HPDE6-E6E7 (cell line): ENCODE data around the gene PIGN.

Source experiments
- DNase-seq: peaks from one replicate; pipeline ENCODE4 v3.0.0; 2011; ENCODE audit warnings: missing footprints; ENCODE audit errors: extremely low spot score

The PIGN gene

GRCh38 chr18:62106271-62106670 lies 80.6 kb downstream of the PIGN start:
- no peak for DNase-seq

GRCh38 chr18:62105376-62105775 lies 81.5 kb downstream of the PIGN start:
- DNase-seq = no peak

- no peak for DNase-seq
These were observed 84.6 kb downstream of the PIGN start for GRCh38 chr18:62102221-62102620.

- DNase-seq = no peak
These were observed 85.5 kb downstream of the PIGN start for GRCh38 chr18:62101321-62101721.

GRCh38 chr18:62098960-62099359 lies 87.9 kb downstream of the PIGN start:
- no peak for DNase-seq

GRCh38 chr18:62097698-62098097 lies 89.2 kb downstream of the PIGN start:
- DNase-seq = no peak

GRCh38 chr18:62091487-62092120 lies 95.3 kb downstream of the PIGN start:
- DNase-seq = no peak

- no peak for DNase-seq
These were observed 97.7 kb downstream of the PIGN start for GRCh38 chr18:62089174-62089573.

- DNase-seq = no peak
These were observed 98.7 kb downstream of the PIGN start for GRCh38 chr18:62088156-62088555.

- no peak for DNase-seq
These were observed 101.1 kb downstream of the PIGN start for GRCh38 chr18:62085756-62086155.

GRCh38 chr18:62081761-62082294 lies 105.0 kb downstream of the PIGN start:
- DNase-seq = no peak

GRCh38 chr18:62081248-62081647 lies 105.6 kb downstream of the PIGN start:
- no peak for DNase-seq

GRCh38 chr18:62080172-62080900 lies 106.5 kb downstream of the PIGN start:
- no peak for DNase-seq

- no peak for DNase-seq
These were observed 113.2 kb downstream of the PIGN start for GRCh38 chr18:62073461-62074281.

- DNase-seq = no peak
These were observed 114.5 kb downstream of the PIGN start for GRCh38 chr18:62072370-62072769.

GRCh38 chr18:62071071-62071470 lies 115.8 kb downstream of the PIGN start:
- DNase-seq = no peak

GRCh38 chr18:62070302-62070701 lies 116.6 kb downstream of the PIGN start:
- DNase-seq = no peak

- DNase-seq = no peak
These were observed 117.3 kb downstream of the PIGN start for GRCh38 chr18:62069556-62069955.

- DNase-seq = no peak
These were observed 120.6 kb downstream of the PIGN start for GRCh38 chr18:62066102-62066818.

GRCh38 chr18:62064361-62064760 lies 122.5 kb downstream of the PIGN start:
- no peak for DNase-seq

GRCh38 chr18:62061821-62062478 lies 124.9 kb downstream of the PIGN start:
- no peak for DNase-seq
